K562 (cell line): ENCODE results near the gene RARRES2. TPM values are rescaled to one million over a fixed set of nuclear protein-coding genes. Genes with fewer than 3 reads are reported as not detected.

ENCODE experiments used
- CHCHD3 ChIP-seq: fragments of 250-450 bp; sonication (Bioruptor Pico); IDR thresholded peaks from 2 replicates; pipeline ENCODE4 v2.1.2; 2022; ENCODE audit warnings: mild to moderate bottlenecking
- DDX20 ChIP-seq: fragments of 450-650 bp; IDR thresholded peaks from 2 replicates; pipeline ENCODE4 v1.6.1; 2016; ENCODE audit warnings: missing genetic modification characterization, low read depth, mild to moderate bottlenecking, missing compliant biosample characterization, moderate library complexity
- HEY1 ChIP-seq: fragments of 250-450 bp; sonication (Bioruptor Pico); IDR thresholded peaks from 2 replicates; pipeline ENCODE4 v1.5.0; 2020; ENCODE audit warnings: mild to moderate bottlenecking, moderate library complexity, borderline replicate concordance
- HMBOX1 ChIP-seq: sonication (generic); IDR thresholded peaks from 2 replicates; pipeline ENCODE4 v1.6.1; 2016
- KAT7 ChIP-seq: sonication (generic); formaldehyde crosslinking; IDR thresholded peaks from 2 replicates; pipeline ENCODE4 v1.8.0; 2022; ENCODE audit warnings: missing genetic modification reagents, mild to moderate bottlenecking, borderline replicate concordance
- LEF1 ChIP-seq: fragments of 450-650 bp; IDR thresholded peaks from 2 replicates; pipeline ENCODE4 v1.6.1; 2016; ENCODE audit warnings: mild to moderate bottlenecking
- MLLT1 ChIP-seq, 2 experiments: fragments of 450-650 bp; IDR thresholded peaks; 2 replicates each; pipeline ENCODE4 v1.6.1; 2016
- NFYB ChIP-seq: IDR thresholded peaks from 2 replicates; pipeline ENCODE4 v1.6.1; 2011; ENCODE audit warnings: mild to moderate bottlenecking, moderate library complexity; ENCODE audit not compliant: insufficient read length; ENCODE audit errors: extremely low read depth
- PREB ChIP-seq: sonication (generic); formaldehyde crosslinking; IDR thresholded peaks from 2 replicates; pipeline ENCODE4 v1.8.1; 2023; ENCODE audit warnings: mild to moderate bottlenecking, missing genetic modification reagents
- RB1 ChIP-seq: fragments of 450-650 bp; IDR thresholded peaks from 2 replicates; pipeline ENCODE4 v1.6.1; 2017; ENCODE audit warnings: low read depth, mild to moderate bottlenecking
- RBM34 ChIP-seq: fragments of 200-400 bp; formaldehyde crosslinking; IDR thresholded peaks from 2 replicates; pipeline ENCODE4 v1.6.1; 2018; ENCODE audit warnings: low read length, borderline replicate concordance; ENCODE audit not compliant: insufficient read depth
- SAFB ChIP-seq: fragments of 200-400 bp; formaldehyde crosslinking; IDR thresholded peaks from 2 replicates; pipeline ENCODE4 v1.6.1; 2017; ENCODE audit warnings: low read depth, low read length, borderline replicate concordance
- STAT5A ChIP-seq: IDR thresholded peaks from 2 replicates; pipeline ENCODE4 v1.6.1; 2012; ENCODE audit warnings: low read length, inconsistent platforms, borderline replicate concordance
- TCF15 ChIP-seq: fragments of 250-450 bp; sonication (Bioruptor Pico); IDR thresholded peaks from 2 replicates; pipeline ENCODE4 v1.8.0; 2022; ENCODE audit warnings: moderate library complexity, mild to moderate bottlenecking, inconsistent platforms
- USF2 ChIP-seq: sonication (generic); formaldehyde crosslinking; IDR thresholded peaks from 2 replicates; pipeline ENCODE4 v1.5.0; 2020; ENCODE audit warnings: missing genetic modification reagents
- ZBTB12 ChIP-seq: fragments of 250-450 bp; sonication (Bioruptor Pico); IDR thresholded peaks from 2 replicates; pipeline ENCODE4 v1.4.0; 2020
- ZNF165 ChIP-seq: fragments of 250-450 bp; sonication (Bioruptor Pico); IDR thresholded peaks from 2 replicates; pipeline ENCODE4 v1.4.0; 2020; ENCODE audit warnings: borderline replicate concordance
- ZNF436 ChIP-seq: fragments of 250-450, 450-650 bp; sonication (Bioruptor Pico); formaldehyde crosslinking; IDR thresholded peaks from 2 replicates; pipeline ENCODE4 v1.7.0; 2020; ENCODE audit warnings: mild to moderate bottlenecking
- ZNF512 ChIP-seq: IDR thresholded peaks from 2 replicates; pipeline ENCODE4 v1.6.1; 2016; ENCODE audit warnings: missing genetic modification characterization, missing compliant biosample characterization
- ZNF644 ChIP-seq: fragments of 200-800 bp; sonication (Bioruptor generic); IDR thresholded peaks from 2 replicates; pipeline ENCODE4 v1.6.1; 2016; ENCODE audit warnings: low read depth, missing genetic modification characterization, missing compliant biosample characterization
- polyA plus RNA-seq, 8 experiments: library from polyadenylated mRNA; depleted of rRNA in 4 of 8; stranded (reverse) in 5 of 8; unstranded in 3 of 8; fragments of >200 nt; fragmentation: Nextera tagmentation in 2 of 8; fragmentation: Illumina TruSeq in 1 of 8; extraction: Ambion mirVana in 2 of 8; extraction: Trizol in 1 of 8; gene quantifications; 2 replicates each; pipeline versions ENCODE4 v1.2.1 to v1.2.3, GENCODE V29; 2011 to 2014; ENCODE audit warnings: inconsistent platforms in 1 of 8, missing spikeins in 1 of 8
- total RNA-seq, 7 experiments: library from RNA; depleted of rRNA in 6 of 7; stranded (reverse); fragments of >200 nt in 6 of 7; fragmentation: Illumina TruSeq in 2 of 7; extraction: Trizol in 2 of 7; gene quantifications; 2 replicates each; pipeline versions ENCODE4 v1.2.1 to v1.2.3, GENCODE V29; 2011 to 2021; ENCODE audit warnings: low replicate concordance in 1 of 7

RARRES2 gene
- total and polyA plus RNA-seq, 9 of the 15 experiments (the other 6 are each of a cell fraction or from before 2014, with no cell fraction given), result 0.11 to 1.7 (median 0.23) TPM; not detected in 6

- no peak for TF ChIP-seq MLLT1 (IDR thresholded peaks at IDR 0.05)
- no peak for TF ChIP-seq ZNF165 (CRISPR knock-in tag)
- no peak for TF ChIP-seq ZNF436 (CRISPR knock-in tag)
- no peak for TF ChIP-seq LEF1
- no peak for TF ChIP-seq ZBTB12 (CRISPR knock-in tag)
- TF ChIP-seq ZNF512 (tag), result no peak
- no peak for TF ChIP-seq TCF15 (CRISPR knock-in tag)
- no peak for TF ChIP-seq HMBOX1
- TF ChIP-seq HEY1 (CRISPR knock-in tag), result no peak
- TF ChIP-seq STAT5A, result no peak
- TF ChIP-seq CHCHD3, result no peak
- TF ChIP-seq RB1, result no peak
- no peak for TF ChIP-seq DDX20 (tag)
- no peak for TF ChIP-seq RBM34
- TF ChIP-seq ZNF644 (tag), result no peak
- no peak for TF ChIP-seq SAFB
- no peak for TF ChIP-seq USF2 (CRISPR knock-in tag)
- no peak for TF ChIP-seq NFYB
- TF ChIP-seq KAT7, result no peak
- TF ChIP-seq PREB (CRISPR knock-in tag), result no peak
Observed at GRCh38 chr7:150365673-150366398, 24.4 kb upstream of the RARRES2 start (continued).
